Neural progenitor cell (in vitro differentiated cells): ENCODE measurements around the gene DAPL1. TPM values are rescaled to one million over a fixed set of nuclear protein-coding genes. Genes with fewer than 3 reads are reported as not detected.

Source experiments
- DNase-seq: peaks from one replicate; pipeline ENCODE4 v3.0.0-alpha.2; 2016; ENCODE audit warnings: low spot score
- H2AFZ ChIP-seq: fragments of 200-600 bp; sonication (generic); replicated peaks from 2 replicates; pipeline ENCODE4 v1.6.1; 2016; ENCODE audit warnings: antibody characterized with exemption
- H3F3A ChIP-seq: fragments of 200-600 bp; sonication (generic); 2 replicates; pipeline ENCODE4 v1.6.1; 2016; ENCODE audit warnings: antibody characterized with exemption, low read depth
- H3K27ac ChIP-seq: fragments of 200-600 bp; sonication (generic); 2 replicates; pipeline ENCODE4 v1.5.1; 2016; ENCODE audit warnings: mild to moderate bottlenecking
- H3K27me3 ChIP-seq: fragments of 200-600 bp; sonication (generic); 2 replicates; pipeline ENCODE4 v1.6.1; 2016; ENCODE audit warnings: mild to moderate bottlenecking, moderate library complexity
- H3K36me3 ChIP-seq: fragments of 200-600 bp; sonication (generic); 2 replicates; pipeline ENCODE4 v1.5.1; 2016
- H3K4me1 ChIP-seq: fragments of 200-600 bp; sonication (generic); 2 replicates; pipeline ENCODE4 v1.6.1; 2016; ENCODE audit warnings: mixed run types
- H3K4me2 ChIP-seq: fragments of 200-600 bp; sonication (generic); 2 replicates; pipeline ENCODE4 v1.6.1; 2016
- H3K4me3 ChIP-seq: fragments of 200-600 bp; sonication (generic); 2 replicates; pipeline ENCODE4 v1.5.1; 2016
- H3K79me2 ChIP-seq: fragments of 200-600 bp; sonication (generic); 2 replicates; pipeline ENCODE4 v1.6.1; 2016; ENCODE audit warnings: low read depth
- H3K9ac ChIP-seq: fragments of 200-600 bp; sonication (generic); 2 replicates; pipeline ENCODE4 v1.6.1; 2016
- H3K9me3 ChIP-seq: fragments of 200-600 bp; sonication (generic); 2 replicates; pipeline ENCODE4 v1.5.1; 2016; ENCODE audit warnings: low read depth
- H4K20me1 ChIP-seq: fragments of 200-600 bp; sonication (generic); 2 replicates; pipeline ENCODE4 v1.6.1; 2016; ENCODE audit warnings: low read depth
- H3K27ac Mint-ChIP-seq: 3 replicates; pipeline ENCODE4 v1.8.0; 2021; ENCODE audit warnings: mixed read lengths
- H3K27me3 Mint-ChIP-seq: 2 replicates; pipeline ENCODE4 v1.8.0; 2022; ENCODE audit warnings: low read depth, mild to moderate bottlenecking, inconsistent platforms, moderate library complexity, mixed read lengths; ENCODE audit not compliant: insufficient read depth
- H3K36me3 Mint-ChIP-seq: 3 replicates; pipeline ENCODE4 v1.8.0; 2021; ENCODE audit warnings: mixed read lengths
- H3K4me1 Mint-ChIP-seq: 3 replicates; pipeline ENCODE4 v1.8.0; 2021; ENCODE audit warnings: mixed read lengths
- H3K4me3 Mint-ChIP-seq: 3 replicates; pipeline ENCODE4 v1.8.0; 2021; ENCODE audit warnings: mild to moderate bottlenecking, moderate library complexity, mixed read lengths
- H3K9me3 Mint-ChIP-seq: 3 replicates; pipeline ENCODE4 v1.8.0; 2020; ENCODE audit warnings: mixed read lengths
- CTCF ChIP-seq: fragments of 200-600 bp; sonication (generic); IDR thresholded peaks from 2 replicates; pipeline ENCODE4 v1.5.1; 2017; ENCODE audit warnings: antibody characterized with exemption, mild to moderate bottlenecking
- EZH2 ChIP-seq: fragments of 200-600 bp; sonication (generic); IDR thresholded peaks from 2 replicates; pipeline ENCODE4 v1.6.1; 2017; ENCODE audit warnings: antibody characterized with exemption, mild to moderate bottlenecking, moderate library complexity
- EZH2phosphoT487 ChIP-seq: fragments of 200-600 bp; sonication (generic); IDR thresholded peaks from 2 replicates; pipeline ENCODE4 v1.6.1; 2017; ENCODE audit warnings: antibody characterized with exemption
- total RNA-seq: library from RNA; depleted of rRNA; stranded (reverse); fragments of >200 nt; gene quantifications from 2 replicates; pipeline ENCODE4 v1.2.3, GENCODE V29; 2015; ENCODE audit warnings: low replicate concordance

DAPL1 gene
- total RNA-seq, 1 donor from 2014 or later = not detected

DNA sequence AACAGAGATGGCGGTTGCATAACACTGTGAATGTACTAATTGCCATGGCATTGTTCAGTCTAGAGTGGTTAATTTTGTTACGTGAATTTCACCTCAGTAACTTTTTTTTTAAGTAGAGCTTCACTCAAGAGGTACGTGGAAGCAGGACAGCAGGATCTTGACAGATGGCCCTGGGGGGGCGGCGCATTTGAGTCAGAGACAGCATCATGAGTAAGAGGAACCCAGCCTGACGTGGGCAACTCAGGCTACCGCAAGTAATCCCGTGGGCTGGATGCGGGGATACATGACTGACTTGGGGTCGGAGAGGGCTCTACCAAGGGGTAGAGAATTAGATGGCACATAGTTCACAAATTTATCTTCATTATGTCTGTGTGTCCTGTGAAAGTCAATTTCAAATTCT is 38.1 kb upstream of the DAPL1 start:
- no peaks in the 10 kb centered on the region for H3F3A ChIP-seq
- H4K20me1 ChIP-seq = no peaks in the 10 kb centered on the region
- Mint-ChIP-seq H3K4me1 (peaks cover 10% of the 10 kb centered on the region), H3K27ac (no peak overlapping the region), H3K9me3 (no peaks in the 10 kb centered on the region), H3K27me3 (peaks cover 2% of the 10 kb centered on the region), H3K4me3 (no peak overlapping the region), H3K36me3 (no peaks in the 10 kb centered on the region)
- no peak overlapping the region for H3K4me3 ChIP-seq
- H3K27ac ChIP-seq = no peak overlapping the region
- no peaks in the 10 kb centered on the region for H3K27me3 ChIP-seq
- no peak overlapping the region for H3K9ac ChIP-seq
- no peak overlapping the region for H2AFZ ChIP-seq
- peaks cover 6% of the 10 kb centered on the region for H3K4me1 ChIP-seq
- H3K4me2 ChIP-seq = no peak overlapping the region
- no peaks in the 10 kb centered on the region for H3K36me3 ChIP-seq
- no peak for DNase-seq
- H3K79me2 ChIP-seq = no peaks in the 10 kb centered on the region
- H3K9me3 ChIP-seq = no peaks in the 10 kb centered on the region
- TF ChIP-seq EZH2phosphoT487 (no peak), CTCF (no peak), EZH2 (no peak)

DNA sequence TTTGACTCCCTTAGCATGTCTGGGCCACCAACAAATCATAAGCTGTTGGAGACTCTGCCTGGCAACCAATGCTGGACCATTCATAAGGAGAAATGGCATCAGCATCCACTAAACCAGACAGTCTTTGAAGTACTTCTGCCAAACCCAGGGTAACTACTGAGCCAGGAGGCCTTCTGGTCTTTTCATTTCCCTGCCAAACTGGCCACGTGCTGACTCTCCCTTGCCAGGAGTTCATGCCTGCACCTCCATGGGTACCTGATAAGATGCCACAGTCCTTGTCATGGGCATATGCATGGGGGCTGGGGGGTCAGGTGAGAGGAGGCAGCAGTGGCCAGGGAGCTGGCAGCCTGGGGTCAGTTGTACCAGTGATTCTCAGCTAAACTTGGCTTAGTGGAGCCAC is 34.2 kb upstream of the DAPL1 start:
- Mint-ChIP-seq H3K9me3 (no peaks in the 10 kb centered on the region), H3K27ac (no peak overlapping the region), H3K4me1 (no peaks in the 10 kb centered on the region), H3K4me3 (no peak overlapping the region), H3K36me3 (no peaks in the 10 kb centered on the region), H3K27me3 (peaks cover 2% of the 10 kb centered on the region)
- Histone ChIP-seq H3K36me3 (no peaks in the 10 kb centered on the region), H3K4me3 (no peak overlapping the region), H3K27me3 (no peaks in the 10 kb centered on the region), H3K9me3 (no peaks in the 10 kb centered on the region), H3K4me1 (no peaks in the 10 kb centered on the region), H3F3A (no peaks in the 10 kb centered on the region), H3K4me2 (no peak overlapping the region), H3K9ac (no peak overlapping the region), H3K27ac (no peak overlapping the region), H3K79me2 (no peaks in the 10 kb centered on the region), H2AFZ (no peak overlapping the region), H4K20me1 (no peaks in the 10 kb centered on the region)
- TF ChIP-seq EZH2 (no peak), EZH2phosphoT487 (no peak), CTCF (no peak)
- no peak for DNase-seq

- H3K36me3 Mint-ChIP-seq = no peaks in the 10 kb centered on the region
- H4K20me1 ChIP-seq = no peaks in the 10 kb centered on the region
- no peaks in the 10 kb centered on the region for H3F3A ChIP-seq
- peaks cover 2% of the 10 kb centered on the region for H3K27me3 Mint-ChIP-seq
- H3K27ac Mint-ChIP-seq = no peak overlapping the region
- no peak for TF ChIP-seq CTCF
- no peak for TF ChIP-seq EZH2
- no peak for TF ChIP-seq EZH2phosphoT487
- no peaks in the 10 kb centered on the region for H3K4me1 Mint-ChIP-seq
- no peak overlapping the region for H3K9ac ChIP-seq
- no peaks in the 10 kb centered on the region for H3K9me3 Mint-ChIP-seq
- no peaks in the 10 kb centered on the region for H3K9me3 ChIP-seq
- no peaks in the 10 kb centered on the region for H3K27me3 ChIP-seq
- no peak overlapping the region for H3K4me3 ChIP-seq
- no peak overlapping the region for H3K4me2 ChIP-seq
- H3K4me3 Mint-ChIP-seq = no peak overlapping the region
- no peak for DNase-seq
- H3K27ac ChIP-seq = no peak overlapping the region
- H3K79me2 ChIP-seq = no peaks in the 10 kb centered on the region
- no peaks in the 10 kb centered on the region for H3K4me1 ChIP-seq
- no peaks in the 10 kb centered on the region for H3K36me3 ChIP-seq
- H2AFZ ChIP-seq = peak overlapping the region; percentile 27
Observed at GRCh38 chr2:158761621-158762020, 33.5 kb upstream of the DAPL1 start.
